Measurements from ENCODE around the gene SERPINA12. TPM values are rescaled to one million over a fixed set of nuclear protein-coding genes. Genes with fewer than 3 reads are reported as not detected.

SERPINA12 gene
- total and polyA plus RNA-seq, 10 of the 15 experiments (the other 5 are each of a cell fraction or from before 2014, with no cell fraction given), result not detected

DNA sequence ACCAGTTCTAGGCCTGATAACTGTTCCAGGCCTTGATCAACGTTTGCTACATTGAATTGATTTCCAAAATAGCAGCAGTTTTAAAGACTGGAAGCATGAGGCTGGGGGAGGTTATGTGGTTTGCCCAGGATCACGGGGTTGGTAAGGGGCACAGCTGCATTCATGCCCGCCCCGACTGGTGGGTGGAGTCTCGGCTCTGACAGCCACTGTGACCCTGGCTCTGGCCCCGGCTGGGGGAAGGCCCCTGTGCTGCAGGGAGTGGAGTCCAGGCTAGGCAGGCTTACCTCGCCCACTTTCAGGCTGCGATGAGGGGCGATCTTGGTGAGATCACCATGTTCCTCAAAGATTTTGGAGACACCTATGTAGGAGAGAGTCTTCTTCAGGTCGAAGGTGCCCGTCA, 19.9 kb downstream of the SERPINA12 start:
- H3K9ac ChIP-seq (ENCODE audit: control insufficient read depth, insufficient read depth, low read length), result no peak overlapping the region
- WGBS (ENCODE audit: insufficient coverage, insufficient replicate concordance, low lambda C conversion rate, missing lambda C conversion rate), result 0% methylated on average over 11 of the region's 11 CpGs
- no peak overlapping the region for H3K4me3 ChIP-seq
- no peak overlapping the region for H3K4me2 ChIP-seq (ENCODE audit: control insufficient read depth, insufficient read depth)
- H3K27me3 ChIP-seq (replicated peaks in 1 of 2; ENCODE audit: control insufficient read depth in 2 of 2, insufficient read depth in 2 of 2, low read length in 1 of 2), result 0 out of 4 replicates have a peak, but pooled peaks cover 0 to 2% of the 10 kb centered on the region in 2 experiments
- no TSS peak for BruUV-seq (replicated peaks)
- no peaks in the 10 kb centered on the region for H3K4me1 ChIP-seq (ENCODE audit: control insufficient read depth, insufficient read depth, low read length)
- intact Hi-C loops (cut with micrococcal nuclease; ENCODE audit: unreplicated experiment) (loop anchor here (10.0 kb wide), 1 partner anchor 355 kb away; no protein-coding TSS in a partner anchor), in situ Hi-C loops (cut with MboI) (no loop called here)
- POLR2A ChIA-PET, result no interaction called here
- CTCF ChIA-PET, result interaction anchor here (0.7 kb wide), 1 partner anchor 47 kb away, joined by 3 read pairs; no protein-coding TSS in a partner anchor
- H3K9me3 ChIP-seq (replicated peaks; ENCODE audit: control insufficient read depth, insufficient read depth, low read length), result no peaks in the 10 kb centered on the region
- ATAC-seq (no peak), DNase-seq (ENCODE audit: low read depth, low spot score) (no peak), FAIRE-seq (no peak)
- SMC1A ChIA-PET (ENCODE audit: uncharacterized antibody, unreplicated experiment), result interaction anchor here (5.0 kb wide), 1 partner anchor 56 kb away, joined by 52 read pairs; no protein-coding TSS in a partner anchor
- no peaks in the 10 kb centered on the region for H3K79me2 ChIP-seq (ENCODE audit: control insufficient read depth, insufficient read depth, low read length)
- no peaks in the 10 kb centered on the region for H3K36me3 ChIP-seq (ENCODE audit: control insufficient read depth in 2 of 2, insufficient read depth in 2 of 2, low read length in 1 of 2)
- no peak overlapping the region for H3K27ac ChIP-seq (ENCODE audit: control insufficient read depth, insufficient read depth)
- no peaks in the 10 kb centered on the region for H4K20me1 ChIP-seq (ENCODE audit: control insufficient read depth, insufficient read depth)
- RAD21 ChIA-PET (ENCODE audit: unreplicated experiment), result no interaction called here
- H2AFZ ChIP-seq (ENCODE audit: control insufficient read depth, low read depth, low read length), result no peak overlapping the region
- TF ChIP-seq SRF (IDR thresholded peaks at IDR 0.05; ENCODE audit: low read depth in 2 of 2, low read length in 2 of 2), result no peak
- TF ChIP-seq FOXM1 (IDR thresholded peaks at IDR 0.05; ENCODE audit: low read depth, low read length), result no peak
- TF ChIP-seq TARDBP (IDR thresholded peaks at IDR 0.05; ENCODE audit: borderline replicate concordance), result no peak
- TF ChIP-seq ZNF207 (IDR thresholded peaks at IDR 0.05; ENCODE audit: borderline replicate concordance), result no peak
- TF ChIP-seq RAD21 (IDR thresholded peaks at IDR 0.05; ENCODE audit: insufficient read depth, low read depth, low read length), result no peak
- no peak for TF ChIP-seq MYC (IDR thresholded peaks at IDR 0.05; ENCODE audit: insufficient read depth, insufficient read length, insufficient replicate concordance, low read length, severe bottlenecking)
- no peak for TF ChIP-seq SMARCA5 (IDR thresholded peaks at IDR 0.05)
- no peak for TF ChIP-seq POLR2AphosphoS2 (IDR thresholded peaks at IDR 0.05; ENCODE audit: low read depth, low read length)
- no peak for TF ChIP-seq CBFB (IDR thresholded peaks at IDR 0.05; ENCODE audit: low read depth)
- TF ChIP-seq, protein P1, sequence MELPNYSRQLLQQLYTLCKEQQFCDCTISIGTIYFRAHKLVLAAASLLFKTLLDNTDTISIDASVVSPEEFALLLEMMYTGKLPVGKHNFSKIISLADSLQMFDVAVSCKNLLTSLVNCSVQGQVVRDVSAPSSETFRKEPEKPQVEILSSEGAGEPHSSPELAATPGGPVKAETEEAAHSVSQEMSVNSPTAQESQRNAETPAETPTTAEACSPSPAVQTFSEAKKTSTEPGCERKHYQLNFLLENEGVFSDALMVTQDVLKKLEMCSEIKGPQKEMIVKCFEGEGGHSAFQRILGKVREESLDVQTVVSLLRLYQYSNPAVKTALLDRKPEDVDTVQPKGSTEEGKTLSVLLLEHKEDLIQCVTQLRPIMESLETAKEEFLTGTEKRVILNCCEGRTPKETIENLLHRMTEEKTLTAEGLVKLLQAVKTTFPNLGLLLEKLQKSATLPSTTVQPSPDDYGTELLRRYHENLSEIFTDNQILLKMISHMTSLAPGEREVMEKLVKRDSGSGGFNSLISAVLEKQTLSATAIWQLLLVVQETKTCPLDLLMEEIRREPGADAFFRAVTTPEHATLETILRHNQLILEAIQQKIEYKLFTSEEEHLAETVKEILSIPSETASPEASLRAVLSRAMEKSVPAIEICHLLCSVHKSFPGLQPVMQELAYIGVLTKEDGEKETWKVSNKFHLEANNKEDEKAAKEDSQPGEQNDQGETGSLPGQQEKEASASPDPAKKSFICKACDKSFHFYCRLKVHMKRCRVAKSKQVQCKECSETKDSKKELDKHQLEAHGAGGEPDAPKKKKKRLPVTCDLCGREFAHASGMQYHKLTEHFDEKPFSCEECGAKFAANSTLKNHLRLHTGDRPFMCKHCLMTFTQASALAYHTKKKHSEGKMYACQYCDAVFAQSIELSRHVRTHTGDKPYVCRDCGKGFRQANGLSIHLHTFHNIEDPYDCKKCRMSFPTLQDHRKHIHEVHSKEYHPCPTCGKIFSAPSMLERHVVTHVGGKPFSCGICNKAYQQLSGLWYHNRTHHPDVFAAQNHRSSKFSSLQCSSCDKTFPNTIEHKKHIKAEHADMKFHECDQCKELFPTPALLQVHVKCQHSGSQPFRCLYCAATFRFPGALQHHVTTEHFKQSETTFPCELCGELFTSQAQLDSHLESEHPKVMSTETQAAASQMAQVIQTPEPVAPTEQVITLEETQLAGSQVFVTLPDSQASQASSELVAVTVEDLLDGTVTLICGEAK (IDR thresholded peaks at IDR 0.05; ENCODE audit: borderline replicate concordance), result no peak
- TF ChIP-seq, protein P2, sequence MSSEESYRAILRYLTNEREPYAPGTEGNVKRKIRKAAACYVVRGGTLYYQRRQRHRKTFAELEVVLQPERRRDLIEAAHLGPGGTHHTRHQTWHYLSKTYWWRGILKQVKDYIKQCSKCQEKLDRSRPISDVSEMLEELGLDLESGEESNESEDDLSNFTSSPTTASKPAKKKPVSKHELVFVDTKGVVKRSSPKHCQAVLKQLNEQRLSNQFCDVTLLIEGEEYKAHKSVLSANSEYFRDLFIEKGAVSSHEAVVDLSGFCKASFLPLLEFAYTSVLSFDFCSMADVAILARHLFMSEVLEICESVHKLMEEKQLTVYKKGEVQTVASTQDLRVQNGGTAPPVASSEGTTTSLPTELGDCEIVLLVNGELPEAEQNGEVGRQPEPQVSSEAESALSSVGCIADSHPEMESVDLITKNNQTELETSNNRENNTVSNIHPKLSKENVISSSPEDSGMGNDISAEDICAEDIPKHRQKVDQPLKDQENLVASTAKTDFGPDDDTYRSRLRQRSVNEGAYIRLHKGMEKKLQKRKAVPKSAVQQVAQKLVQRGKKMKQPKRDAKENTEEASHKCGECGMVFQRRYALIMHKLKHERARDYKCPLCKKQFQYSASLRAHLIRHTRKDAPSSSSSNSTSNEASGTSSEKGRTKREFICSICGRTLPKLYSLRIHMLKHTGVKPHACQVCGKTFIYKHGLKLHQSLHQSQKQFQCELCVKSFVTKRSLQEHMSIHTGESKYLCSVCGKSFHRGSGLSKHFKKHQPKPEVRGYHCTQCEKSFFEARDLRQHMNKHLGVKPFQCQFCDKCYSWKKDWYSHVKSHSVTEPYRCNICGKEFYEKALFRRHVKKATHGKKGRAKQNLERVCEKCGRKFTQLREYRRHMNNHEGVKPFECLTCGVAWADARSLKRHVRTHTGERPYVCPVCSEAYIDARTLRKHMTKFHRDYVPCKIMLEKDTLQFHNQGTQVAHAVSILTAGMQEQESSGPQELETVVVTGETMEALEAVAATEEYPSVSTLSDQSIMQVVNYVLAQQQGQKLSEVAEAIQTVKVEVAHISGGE (CRISPR knock-in tag; IDR thresholded peaks at IDR 0.05), result no peak
- TF ChIP-seq, protein P3, sequence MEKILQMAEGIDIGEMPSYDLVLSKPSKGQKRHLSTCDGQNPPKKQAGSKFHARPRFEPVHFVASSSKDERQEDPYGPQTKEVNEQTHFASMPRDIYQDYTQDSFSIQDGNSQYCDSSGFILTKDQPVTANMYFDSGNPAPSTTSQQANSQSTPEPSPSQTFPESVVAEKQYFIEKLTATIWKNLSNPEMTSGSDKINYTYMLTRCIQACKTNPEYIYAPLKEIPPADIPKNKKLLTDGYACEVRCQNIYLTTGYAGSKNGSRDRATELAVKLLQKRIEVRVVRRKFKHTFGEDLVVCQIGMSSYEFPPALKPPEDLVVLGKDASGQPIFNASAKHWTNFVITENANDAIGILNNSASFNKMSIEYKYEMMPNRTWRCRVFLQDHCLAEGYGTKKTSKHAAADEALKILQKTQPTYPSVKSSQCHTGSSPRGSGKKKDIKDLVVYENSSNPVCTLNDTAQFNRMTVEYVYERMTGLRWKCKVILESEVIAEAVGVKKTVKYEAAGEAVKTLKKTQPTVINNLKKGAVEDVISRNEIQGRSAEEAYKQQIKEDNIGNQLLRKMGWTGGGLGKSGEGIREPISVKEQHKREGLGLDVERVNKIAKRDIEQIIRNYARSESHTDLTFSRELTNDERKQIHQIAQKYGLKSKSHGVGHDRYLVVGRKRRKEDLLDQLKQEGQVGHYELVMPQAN (conservative IDR thresholded peaks at IDR 0.05), result no peak
- TF ChIP-seq HDAC2 (IDR thresholded peaks at IDR 0.05), result no peak

Measured in GM12878 (cell line).